Endodermal cell (in vitro differentiated cells): ENCODE results near the gene CFAP97D2. TPM values are rescaled to one million over a fixed set of nuclear protein-coding genes. Genes with fewer than 3 reads are reported as not detected.

Source experiments
- DNase-seq: peaks from one replicate; pipeline ENCODE4 v3.0.0-alpha.2; 2017
- H3K27ac ChIP-seq: 2 replicates; pipeline ENCODE4 v1.5.1; 2013; ENCODE audit warnings: mild to moderate bottlenecking, low read depth, low read length, moderate library complexity
- H3K27me3 ChIP-seq: 2 replicates; pipeline ENCODE4 v1.6.1; 2013; ENCODE audit warnings: mild to moderate bottlenecking, low read length, moderate library complexity; ENCODE audit not compliant: insufficient read depth, control insufficient read depth, poor library complexity, severe bottlenecking
- H3K36me3 ChIP-seq: 2 replicates; pipeline ENCODE4 v1.7.0; 2013; ENCODE audit warnings: mild to moderate bottlenecking, low read length, moderate library complexity; ENCODE audit not compliant: control insufficient read depth, insufficient read depth
- H3K4me1 ChIP-seq: one replicate; pipeline ENCODE4 v1.7.0; 2013; ENCODE audit warnings: low read length; ENCODE audit not compliant: control insufficient read depth, insufficient read depth
- H3K4me3 ChIP-seq: 2 replicates; pipeline ENCODE4 v1.5.1; 2013; ENCODE audit warnings: mild to moderate bottlenecking, low read length, moderate library complexity
- H3K9ac ChIP-seq: 2 replicates; pipeline ENCODE4 v1.6.1; 2013; ENCODE audit warnings: mild to moderate bottlenecking, low read length, moderate library complexity; ENCODE audit not compliant: poor library complexity, severe bottlenecking; ENCODE audit errors: extremely low read depth
- H3K9me3 ChIP-seq: 2 replicates; pipeline ENCODE4 v1.6.1; 2013; ENCODE audit warnings: mild to moderate bottlenecking, low read length, moderate library complexity; ENCODE audit not compliant: control insufficient read depth
- H3K27ac Mint-ChIP-seq: 2 replicates; pipeline ENCODE4 v1.8.0; 2020; ENCODE audit warnings: mixed read lengths
- H3K27me3 Mint-ChIP-seq: 2 replicates; pipeline ENCODE4 v1.8.0; 2021; ENCODE audit warnings: mild to moderate bottlenecking, mixed read lengths; ENCODE audit not compliant: insufficient read depth
- H3K36me3 Mint-ChIP-seq: 2 replicates; pipeline ENCODE4 v1.8.0; 2020; ENCODE audit warnings: low read depth, mixed read lengths
- H3K4me1 Mint-ChIP-seq: 2 replicates; pipeline ENCODE4 v1.8.0; 2020; ENCODE audit warnings: mixed read lengths
- H3K4me3 Mint-ChIP-seq: 2 replicates; pipeline ENCODE4 v1.8.0; 2020; ENCODE audit warnings: mild to moderate bottlenecking, moderate library complexity, mixed read lengths
- H3K9me3 Mint-ChIP-seq: 2 replicates; pipeline ENCODE4 v1.8.0; 2020; ENCODE audit warnings: mild to moderate bottlenecking, mixed read lengths
- WGBS, 2 experiments: methylation state at CpG; one replicate each; pipeline versions ENCODE4 v1.1.5 to v1.1.7; 2013; ENCODE audit warnings: missing lambda C conversion rate in 2 of 2, mixed read lengths in 1 of 2; ENCODE audit not compliant: insufficient coverage in 1 of 2, insufficient read length in 1 of 2; 5-methylcytosine and 5-hydroxymethylcytosine counted together
- total RNA-seq, 2 donors: library from RNA; stranded (reverse); fragmentation: NEBNext Ultra II Directional in 1 of 2; extraction: Animal tissue kit (Norgen Biotek cat#: 25700) in 1 of 2; gene quantifications; 2 replicates in 1 of 2; 3 replicates in 1 of 2; pipeline ENCODE4 v1.2.1, GENCODE V29; 2021
- TF ChIP-seq, protein P1 (sequence below): fragments of 200-600 bp; sonication (generic); conservative IDR thresholded peaks from 2 replicates; pipeline ENCODE4 v1.5.0; 2021; ENCODE audit warnings: antibody characterized with exemption, mild to moderate bottlenecking

CFAP97D2 gene
- total RNA-seq, 2 donors from 2014 or later = not detected

DNA sequence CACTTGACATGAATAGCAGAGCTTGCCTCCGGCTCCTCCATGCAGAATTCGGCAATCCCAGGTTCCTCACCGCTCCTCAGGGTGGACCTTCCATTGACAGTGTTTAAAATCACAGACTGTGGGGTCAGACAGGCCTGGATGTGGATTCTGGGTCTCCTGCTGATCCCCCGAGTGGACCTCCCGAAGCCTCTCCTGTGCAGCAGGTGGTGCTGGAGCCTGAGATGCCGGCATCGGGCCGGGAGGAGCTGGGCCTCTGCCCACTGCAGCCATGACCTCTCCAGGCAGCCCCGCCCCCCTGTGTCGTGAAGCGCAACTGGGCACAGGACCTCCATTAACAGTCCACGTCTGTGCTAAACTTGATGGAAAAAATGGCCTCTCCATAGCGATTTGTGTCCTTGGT lies 45.1 kb downstream of the CFAP97D2 start:
- no peaks in the 10 kb centered on the region for H3K27me3 Mint-ChIP-seq
- 95% methylated on average over 8 to 13 of the region's 13 CpGs for WGBS, 2 experiments
- H3K27ac Mint-ChIP-seq = no peak overlapping the region
- Histone ChIP-seq H3K27ac (no peak overlapping the region), H3K36me3 (no peaks in the 10 kb centered on the region), H3K9ac (no peak overlapping the region), H3K4me1 (peaks cover 7% of the 10 kb centered on the region), H3K9me3 (no peaks in the 10 kb centered on the region), H3K4me3 (no peak overlapping the region), H3K27me3 (no peaks in the 10 kb centered on the region)
- H3K9me3 Mint-ChIP-seq = peaks cover 1% of the 10 kb centered on the region
- H3K36me3 Mint-ChIP-seq = no peaks in the 10 kb centered on the region
- TF ChIP-seq, protein P1, sequence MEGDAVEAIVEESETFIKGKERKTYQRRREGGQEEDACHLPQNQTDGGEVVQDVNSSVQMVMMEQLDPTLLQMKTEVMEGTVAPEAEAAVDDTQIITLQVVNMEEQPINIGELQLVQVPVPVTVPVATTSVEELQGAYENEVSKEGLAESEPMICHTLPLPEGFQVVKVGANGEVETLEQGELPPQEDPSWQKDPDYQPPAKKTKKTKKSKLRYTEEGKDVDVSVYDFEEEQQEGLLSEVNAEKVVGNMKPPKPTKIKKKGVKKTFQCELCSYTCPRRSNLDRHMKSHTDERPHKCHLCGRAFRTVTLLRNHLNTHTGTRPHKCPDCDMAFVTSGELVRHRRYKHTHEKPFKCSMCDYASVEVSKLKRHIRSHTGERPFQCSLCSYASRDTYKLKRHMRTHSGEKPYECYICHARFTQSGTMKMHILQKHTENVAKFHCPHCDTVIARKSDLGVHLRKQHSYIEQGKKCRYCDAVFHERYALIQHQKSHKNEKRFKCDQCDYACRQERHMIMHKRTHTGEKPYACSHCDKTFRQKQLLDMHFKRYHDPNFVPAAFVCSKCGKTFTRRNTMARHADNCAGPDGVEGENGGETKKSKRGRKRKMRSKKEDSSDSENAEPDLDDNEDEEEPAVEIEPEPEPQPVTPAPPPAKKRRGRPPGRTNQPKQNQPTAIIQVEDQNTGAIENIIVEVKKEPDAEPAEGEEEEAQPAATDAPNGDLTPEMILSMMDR = no peak
- H3K4me3 Mint-ChIP-seq = no peak overlapping the region
- no peak for DNase-seq
- peaks cover 28% of the 10 kb centered on the region for H3K4me1 Mint-ChIP-seq

- H3K4me3 ChIP-seq = no peak overlapping the region
- H3K9me3 ChIP-seq = no peaks in the 10 kb centered on the region
- no peaks in the 10 kb centered on the region for H3K27me3 ChIP-seq
- Mint-ChIP-seq H3K36me3 (no peaks in the 10 kb centered on the region), H3K27me3 (no peaks in the 10 kb centered on the region), H3K27ac (no peak overlapping the region), H3K4me3 (no peak overlapping the region), H3K4me1 (peaks cover 43% of the 10 kb centered on the region), H3K9me3 (peaks cover 1% of the 10 kb centered on the region)
- H3K27ac ChIP-seq = no peak overlapping the region
- no peak for DNase-seq
- TF ChIP-seq, protein P1 = no peak
- WGBS, 2 experiments = 91 to 95% methylated on average over 4 to 8 of the region's 8 CpGs
- H3K9ac ChIP-seq = no peak overlapping the region
- no peaks in the 10 kb centered on the region for H3K36me3 ChIP-seq
- H3K4me1 ChIP-seq = peaks cover 13% of the 10 kb centered on the region
Observed at GRCh38 chr13:114225610-114226009, 46.6 kb downstream of the CFAP97D2 start.

DNA sequence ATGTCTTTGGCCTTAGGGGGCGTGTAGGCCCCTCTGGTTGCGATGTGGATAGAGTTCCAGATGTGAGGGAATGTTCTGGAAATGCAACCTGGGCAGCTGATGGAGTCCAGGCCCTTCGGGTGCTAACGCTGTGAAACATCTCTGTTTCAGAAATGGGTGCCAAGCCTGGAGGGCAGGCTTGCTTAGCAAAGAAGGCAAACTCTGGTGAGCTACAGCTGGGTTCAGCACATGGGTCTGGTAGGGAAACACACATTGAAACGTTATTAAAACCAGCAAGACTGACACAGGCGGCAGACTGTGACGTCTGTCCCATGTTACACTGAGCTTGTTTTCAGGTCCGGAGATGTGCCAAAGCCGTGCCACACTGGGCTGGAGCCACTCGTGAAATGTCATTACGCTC lies 47.0 kb downstream of the CFAP97D2 start:
- Mint-ChIP-seq H3K4me1 (peaks cover 46% of the 10 kb centered on the region), H3K27ac (no peak overlapping the region), H3K9me3 (peaks cover 1% of the 10 kb centered on the region), H3K36me3 (no peaks in the 10 kb centered on the region), H3K4me3 (no peak overlapping the region), H3K27me3 (no peaks in the 10 kb centered on the region)
- TF ChIP-seq, protein P1 = no peak
- Histone ChIP-seq H3K4me1 (peaks cover 13% of the 10 kb centered on the region), H3K9ac (no peak overlapping the region), H3K4me3 (no peak overlapping the region), H3K27ac (no peak overlapping the region), H3K27me3 (no peaks in the 10 kb centered on the region), H3K36me3 (no peaks in the 10 kb centered on the region), H3K9me3 (no peaks in the 10 kb centered on the region)
- no peak for DNase-seq
- 95% methylated on average over 10 to 11 of the region's 11 CpGs for WGBS, 2 experiments
